DMS 273 (cell line): Measurements from ENCODE around the gene LTF.
"Not testable (repeated sequence)": the region's sequence is repeated elsewhere in the genome, so short reads cannot be mapped to it uniquely, and the experiment has no call there.

Source experiments
- DNase-seq: peaks from one replicate; lab custom pipeline; 2025; ENCODE audit not compliant: unreplicated experiment; lab: John Stamatoyannopoulos, UW

The LTF gene

DNA sequence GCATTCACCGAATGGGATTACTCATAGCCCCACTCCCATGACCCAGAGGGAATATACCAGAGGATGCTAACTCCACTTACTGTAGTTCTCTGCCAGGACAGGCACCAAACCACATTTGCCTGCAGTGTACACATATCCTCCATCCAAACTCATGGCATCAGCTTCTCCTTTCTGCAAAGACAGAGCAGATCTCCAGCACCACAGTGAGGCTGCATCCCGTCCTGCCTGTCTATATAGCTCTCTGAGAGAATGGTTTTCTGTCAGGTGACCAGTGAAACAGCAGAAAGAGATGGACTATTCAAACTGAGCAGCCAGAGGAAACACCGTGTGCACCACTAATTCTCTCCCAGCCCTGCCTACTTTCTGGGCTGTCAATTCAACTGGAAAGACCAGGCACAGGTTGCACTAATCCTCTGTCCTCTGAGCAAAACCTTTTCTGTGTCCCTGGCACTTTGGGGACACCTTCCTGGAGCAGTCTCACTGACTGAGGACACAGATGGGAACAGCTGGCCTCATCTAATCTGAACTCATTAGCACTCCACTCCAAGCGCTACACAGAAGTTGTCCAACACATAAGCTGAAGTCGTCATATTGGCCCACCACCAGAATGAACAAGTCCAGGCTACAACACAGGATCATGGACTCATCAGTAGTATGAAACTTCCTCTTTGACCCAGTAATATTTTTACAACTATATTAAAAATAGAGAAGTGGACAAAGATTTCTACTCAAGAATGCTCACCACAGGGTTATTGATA, 17.3 kb downstream of the LTF start:
- peak; percentile 44 for DNase-seq

DNA sequence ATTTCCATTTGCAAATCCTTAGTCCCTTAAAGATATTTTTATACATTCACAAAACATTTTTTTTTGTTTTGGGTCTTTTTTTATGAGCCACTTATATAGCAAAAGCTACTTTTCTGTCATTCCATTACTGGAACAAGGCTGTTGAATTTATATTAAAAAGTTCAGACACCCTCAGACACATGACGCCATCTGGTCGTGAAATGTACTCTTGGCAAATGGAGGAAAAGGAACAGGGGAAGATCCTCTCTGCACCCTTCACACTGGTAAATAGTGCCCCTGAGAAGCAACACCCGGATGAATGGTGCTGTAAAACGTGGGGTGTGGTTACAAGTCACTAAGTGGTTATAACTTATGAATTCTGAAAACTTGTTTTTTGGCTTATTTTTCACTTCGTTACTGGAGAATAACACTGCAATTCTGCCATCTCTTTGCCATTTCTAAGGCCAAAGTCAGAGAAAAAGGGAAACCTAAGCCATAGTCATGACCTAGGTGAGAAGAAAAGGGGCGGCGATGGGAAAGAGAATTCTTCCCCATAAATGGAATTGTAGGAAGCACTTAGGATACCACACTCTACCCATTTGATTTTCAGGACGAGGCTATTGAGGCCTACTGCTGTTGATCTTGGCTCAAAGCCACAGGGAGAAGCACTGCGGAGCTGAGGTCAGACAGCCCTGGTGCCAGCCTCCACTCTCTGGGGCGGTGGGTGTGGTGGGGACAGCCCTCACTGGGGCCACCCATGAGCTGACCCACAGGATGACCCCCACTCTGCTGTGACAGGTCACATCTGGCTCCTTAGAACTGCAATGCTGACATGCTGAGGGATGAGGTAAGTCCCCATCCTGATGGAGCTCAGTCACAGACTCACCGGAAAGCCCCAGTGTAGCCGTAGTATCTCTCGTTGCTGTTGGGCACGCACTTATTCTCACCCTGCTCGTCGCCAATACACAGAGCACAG, 21.9 kb downstream of the LTF start:
- DNase-seq: no peak

DNA sequence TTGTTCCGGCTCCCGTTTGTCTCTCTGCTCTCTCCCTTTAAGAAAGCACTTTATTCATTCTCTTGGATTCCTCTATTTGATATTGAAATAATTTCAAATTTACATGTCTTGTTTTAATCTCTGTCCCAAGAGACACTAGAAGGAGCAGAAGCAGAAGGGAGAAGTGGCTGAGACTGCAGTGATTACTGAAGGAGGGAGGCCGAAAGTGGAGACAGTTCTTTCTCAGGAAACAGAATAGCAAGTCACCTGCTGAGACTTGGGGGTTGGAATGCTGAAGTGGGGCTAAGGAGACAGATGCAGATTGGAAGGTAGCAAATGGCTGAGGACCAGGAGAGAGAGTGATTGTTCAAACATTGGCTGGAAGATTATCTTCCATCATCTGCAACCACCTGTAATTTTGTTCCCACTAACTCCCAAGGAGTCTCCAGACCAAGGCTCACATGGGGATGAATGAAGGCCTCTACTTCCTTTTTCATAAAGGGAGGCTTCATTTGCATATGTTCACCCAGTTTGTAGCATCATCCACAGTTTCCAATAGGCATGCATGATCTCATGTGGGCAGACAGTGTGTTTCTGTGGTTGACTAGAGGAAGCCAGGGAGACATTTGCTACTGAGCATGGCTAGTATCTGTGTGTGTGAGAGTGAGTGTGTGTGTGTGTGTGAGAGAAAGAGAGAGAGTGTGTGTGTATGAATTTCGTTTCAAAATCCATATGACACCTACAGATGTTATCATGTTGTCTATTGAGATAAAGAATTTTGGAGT, 24.0 kb downstream of the LTF start:
- DNase-seq: no peak

DNA sequence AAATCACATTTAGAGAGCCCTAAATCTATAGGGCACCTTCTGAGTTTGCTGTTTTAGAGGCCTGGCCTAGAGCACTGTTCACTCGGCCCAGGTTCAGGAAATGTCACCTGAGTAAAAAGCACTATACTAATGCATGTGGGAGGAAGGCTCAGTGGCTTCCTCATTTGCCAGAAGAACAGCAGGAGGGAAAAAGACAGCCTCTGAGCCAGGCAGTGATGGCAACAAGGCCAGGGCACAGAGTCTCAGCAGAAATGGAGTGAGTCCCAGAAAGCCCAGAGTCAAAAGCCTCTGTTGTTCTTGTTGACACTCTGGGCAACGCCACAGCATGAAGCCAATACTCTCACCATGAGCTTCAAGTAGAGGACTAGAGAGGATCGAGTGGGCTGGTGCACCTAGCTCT, 25.9 kb downstream of the LTF start:
- no peak for DNase-seq

DNA sequence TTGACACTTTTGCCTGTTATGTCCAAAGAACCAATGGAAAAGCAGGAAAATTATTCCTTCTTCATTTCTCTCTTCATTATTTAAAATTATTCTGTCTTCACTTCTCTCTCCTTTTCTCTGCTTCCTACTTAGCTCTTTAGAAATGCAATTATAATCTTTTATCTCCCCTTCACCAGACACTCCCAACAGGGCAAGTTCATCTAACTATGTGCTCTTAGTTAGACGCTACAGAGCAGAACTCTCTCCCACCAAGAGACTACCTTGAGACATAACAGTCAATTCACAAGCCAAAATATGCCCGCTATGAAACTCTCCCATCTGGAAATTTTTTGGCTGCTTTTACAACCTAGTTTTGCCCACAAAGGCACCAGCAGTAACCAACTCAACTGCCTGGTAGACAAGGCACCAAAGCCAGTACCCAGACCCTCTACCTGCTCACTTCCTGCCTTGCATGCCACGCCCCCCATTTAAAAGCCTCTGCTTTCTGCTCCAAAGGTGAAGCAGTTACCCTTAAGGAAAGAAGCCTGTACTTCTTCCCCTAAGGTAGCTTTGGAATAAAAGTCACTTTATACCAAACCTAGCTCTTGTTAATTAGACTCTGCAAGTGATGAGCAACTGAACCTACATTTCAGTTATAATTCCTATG, 29.5 kb downstream of the LTF start:
- DNase-seq: no peak

DNA sequence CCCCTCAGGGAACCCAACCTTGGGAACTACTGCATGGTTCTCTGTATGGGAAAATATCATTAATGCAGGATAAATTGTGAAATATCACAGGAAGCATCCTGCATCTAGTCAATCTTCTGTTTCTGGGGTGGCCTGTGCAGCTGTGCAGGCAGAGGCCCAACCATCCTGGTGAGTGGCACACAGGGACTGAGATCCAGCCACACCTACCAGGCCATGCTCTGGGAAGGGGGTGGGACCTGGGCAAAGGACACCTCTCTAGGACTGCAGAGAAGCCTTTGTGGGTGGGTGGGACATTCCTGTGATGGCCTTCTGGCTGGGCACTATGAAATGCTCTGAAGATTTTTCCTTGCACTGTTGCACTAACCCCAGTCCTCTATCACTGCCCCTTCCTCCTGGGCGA, 30.9 kb downstream of the LTF start:
- DNase-seq: no peak

DNA sequence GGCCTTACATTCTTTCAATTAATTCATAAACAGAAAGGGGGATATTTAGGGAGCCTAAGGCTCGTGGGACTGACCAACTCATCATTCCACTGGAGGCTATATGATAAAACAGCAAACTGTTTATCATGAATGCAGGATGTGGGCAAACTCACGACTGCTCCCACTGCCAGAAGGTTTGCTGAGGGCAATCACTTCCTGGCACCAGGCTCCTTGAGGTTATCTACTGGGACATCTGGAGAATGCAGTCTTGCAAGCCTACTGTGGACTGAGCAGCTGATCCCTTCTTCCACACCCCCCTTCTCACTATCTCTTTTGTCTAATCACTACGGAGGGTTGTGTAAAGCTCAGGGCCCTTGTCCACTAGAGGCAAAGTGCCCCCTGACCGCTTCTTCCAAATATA, 31.6 kb downstream of the LTF start:
- DNase-seq: not testable (repeated sequence)

DNA sequence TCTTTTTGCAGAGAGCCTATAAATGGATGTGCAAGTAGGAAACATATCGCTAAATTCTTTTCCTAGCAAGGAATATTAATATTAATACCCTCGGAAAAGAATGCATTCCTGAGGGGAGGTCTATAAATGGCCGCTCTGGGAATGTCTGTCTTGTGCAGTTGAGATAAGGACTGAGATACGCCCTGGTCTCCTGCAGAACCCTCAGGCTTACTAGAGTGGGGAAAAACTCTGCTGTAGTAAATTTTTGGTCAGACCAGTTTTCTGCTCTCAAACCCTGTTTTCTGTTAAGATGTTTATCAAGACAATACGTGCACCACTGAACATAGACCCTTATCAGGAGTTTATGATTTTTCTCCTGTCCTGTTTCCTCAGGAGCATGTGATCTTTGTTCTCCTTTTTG, 32.8 kb downstream of the LTF start:
- DNase-seq: not testable (repeated sequence)

DNA sequence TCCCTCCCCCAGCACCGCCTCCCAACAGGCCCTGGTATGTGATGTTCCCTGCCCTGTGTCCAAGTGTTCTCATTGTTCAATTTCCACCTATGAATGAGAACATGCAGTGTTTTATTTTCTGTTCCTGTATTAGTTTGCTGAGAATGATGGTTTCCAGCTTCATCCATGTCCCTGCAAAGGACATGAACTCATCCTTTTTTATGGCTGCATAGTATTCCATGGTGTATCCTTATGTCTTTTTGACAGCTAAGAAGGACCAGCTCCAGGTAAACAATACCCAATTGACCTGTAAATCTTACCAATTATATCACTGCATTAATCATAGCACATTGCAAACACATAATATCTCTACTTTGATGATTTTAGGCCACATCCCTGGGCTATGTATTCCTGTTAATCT, 33.8 kb downstream of the LTF start:
- not testable (repeated sequence) for DNase-seq

DNA sequence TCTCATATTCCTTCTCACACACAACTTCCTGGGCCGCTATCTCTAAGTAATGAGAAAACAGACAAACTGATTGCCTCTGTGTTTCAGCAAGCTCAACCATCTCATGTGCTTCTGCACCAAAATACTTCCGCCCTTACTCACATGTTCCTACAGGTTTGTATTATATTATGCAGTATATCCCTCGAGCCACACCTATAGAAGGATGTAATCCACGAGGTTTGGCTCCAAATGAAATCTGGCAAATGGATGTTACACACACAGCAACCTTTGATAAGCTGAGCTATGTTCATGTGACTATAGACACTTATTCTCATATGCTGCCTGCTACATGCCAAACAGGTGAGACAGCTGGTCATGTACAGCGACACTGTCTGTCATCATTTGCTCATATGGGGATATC, 35.0 kb downstream of the LTF start:
- no peak for DNase-seq

DNA sequence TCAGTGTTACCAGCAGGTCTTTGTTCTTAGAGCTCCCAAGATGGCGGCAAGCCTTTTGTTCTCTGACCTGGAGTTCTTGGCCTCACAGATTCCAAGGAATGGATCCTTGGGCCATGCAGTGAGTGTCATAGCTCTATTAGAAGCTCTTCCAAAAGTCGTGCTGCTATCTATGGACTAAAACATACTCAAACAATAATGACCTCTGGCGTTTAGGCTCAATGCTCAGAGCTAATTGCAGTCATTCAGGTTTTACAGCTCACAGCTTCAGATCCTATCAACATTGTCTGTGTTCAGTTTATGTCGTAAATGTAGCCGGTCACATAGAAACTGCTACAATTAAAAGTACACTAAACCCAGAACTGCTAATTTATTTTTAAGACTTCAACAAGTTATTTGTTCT, 35.5 kb downstream of the LTF start:
- DNase-seq: no peak

DNA sequence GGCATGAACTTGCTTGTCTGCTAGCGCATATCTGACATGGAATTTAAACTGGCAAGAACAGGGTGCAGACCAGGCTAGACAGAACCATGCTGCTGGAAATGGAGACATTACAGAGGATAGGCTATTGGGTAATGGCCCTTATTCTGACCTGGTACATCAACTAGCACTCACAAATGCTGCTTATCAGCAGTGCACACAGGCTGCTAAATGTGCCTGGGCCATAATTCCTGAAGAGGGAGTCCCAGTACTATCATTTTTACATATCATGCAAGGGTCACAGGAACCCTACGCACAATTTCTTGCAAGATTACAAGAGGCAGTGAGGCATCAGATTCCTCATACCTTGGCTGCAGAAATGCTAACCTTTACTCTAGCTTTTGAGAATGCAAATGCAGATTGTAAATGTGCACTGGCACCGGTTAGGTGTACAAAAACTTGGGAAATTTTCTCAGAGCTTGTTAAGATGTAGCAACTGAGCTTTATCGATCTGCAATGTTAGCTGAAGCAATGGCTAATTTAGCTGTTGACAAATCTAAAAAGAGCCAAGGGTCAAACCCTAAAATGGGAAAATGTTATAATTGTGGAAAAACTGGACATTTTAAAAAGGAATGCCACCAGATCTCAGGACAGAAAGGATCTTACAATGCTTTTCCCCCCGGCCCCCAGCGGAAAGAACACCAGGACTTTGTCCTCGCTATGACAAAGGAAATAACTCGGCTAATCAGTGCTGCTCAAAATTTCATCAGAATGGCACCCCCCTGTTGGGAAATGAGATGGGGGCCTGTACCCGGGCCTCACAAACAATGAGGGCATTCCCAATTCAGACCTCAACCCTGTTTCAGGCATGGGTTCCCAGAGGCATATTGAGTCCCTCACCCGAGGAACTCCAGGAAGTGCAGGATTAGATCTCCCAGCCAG, 36.5 kb downstream of the LTF start:
- peak; percentile 8 for DNase-seq

DNA sequence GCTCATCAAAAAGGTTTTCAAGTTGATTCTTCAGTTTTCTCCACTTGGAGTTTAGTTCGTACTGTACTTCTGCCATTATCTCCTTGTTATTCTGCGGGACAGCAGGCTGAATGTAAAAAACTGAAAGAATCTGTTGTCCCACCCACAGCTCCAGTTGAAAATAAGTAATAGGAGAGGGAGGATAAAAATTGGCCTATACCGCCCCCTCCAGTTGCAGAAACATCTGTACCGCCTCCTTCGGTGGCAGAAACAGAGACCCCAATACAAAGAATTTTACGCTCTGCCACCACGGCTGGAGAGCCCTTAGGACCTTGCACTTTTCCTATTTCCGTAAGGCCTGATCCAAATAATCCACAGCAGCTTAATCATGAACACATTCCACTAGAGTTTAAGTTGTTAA, 37.3 kb downstream of the LTF start:
- DNase-seq: peak; percentile 7

DNA sequence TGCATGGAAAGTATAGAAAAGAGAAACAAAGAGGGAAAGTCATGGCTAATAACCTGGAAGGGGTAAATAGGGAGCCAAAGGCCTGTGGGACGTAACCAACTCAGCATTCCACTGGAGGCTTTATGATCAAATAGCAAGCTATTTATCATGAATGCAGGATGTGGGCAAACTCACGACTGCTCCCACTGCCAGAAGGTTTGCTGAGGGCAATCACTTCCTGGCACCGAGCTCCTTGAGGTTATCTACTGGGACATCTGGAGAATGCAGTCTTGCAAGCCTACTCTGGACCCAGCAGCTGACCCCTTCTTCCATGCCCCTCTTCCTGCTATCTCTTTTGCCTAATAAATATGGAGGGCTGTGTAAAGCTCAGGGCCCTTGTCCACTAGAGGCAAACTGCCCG, 38.2 kb downstream of the LTF start:
- not testable (repeated sequence) for DNase-seq

DNA sequence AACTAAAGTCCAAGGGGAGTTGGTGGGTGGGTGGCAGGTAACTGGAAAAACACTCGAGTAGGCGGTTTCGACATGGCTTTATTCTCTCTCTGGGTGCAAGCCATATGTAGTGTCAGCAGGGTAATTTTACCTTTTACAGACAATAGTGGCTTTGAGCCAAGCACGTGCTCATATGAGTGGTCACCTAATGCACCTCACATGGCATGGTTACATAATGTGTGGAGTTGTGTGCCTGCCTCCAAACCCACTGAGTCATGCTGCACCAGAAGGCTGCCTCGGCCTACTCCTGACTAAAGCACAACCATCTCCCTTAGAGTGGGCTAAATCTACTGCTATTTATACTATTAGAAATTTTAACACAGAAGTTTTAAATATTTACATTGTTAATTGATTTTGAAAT, 41.1 kb downstream of the LTF start:
- peak; percentile 20 for DNase-seq

DNA sequence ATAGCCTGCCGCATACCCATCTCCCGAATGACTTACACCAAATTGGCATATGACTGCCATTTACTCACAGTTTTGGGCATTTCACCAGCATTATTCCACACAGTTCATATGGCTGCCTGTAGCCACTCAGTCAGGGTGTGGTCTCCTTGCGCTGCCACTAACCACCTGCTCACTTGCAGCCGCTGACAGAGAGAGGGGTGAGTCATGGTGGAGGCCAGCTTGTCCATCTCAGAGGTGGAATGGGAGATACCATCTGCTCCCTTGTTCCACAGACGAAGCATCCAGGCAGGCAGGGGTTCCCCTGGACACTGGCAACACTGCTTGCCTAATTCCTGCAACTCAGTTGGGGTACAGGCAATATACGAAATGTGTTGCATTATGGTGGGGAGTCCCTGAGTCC, 42.1 kb downstream of the LTF start:
- peak; percentile 66 for DNase-seq

DNA sequence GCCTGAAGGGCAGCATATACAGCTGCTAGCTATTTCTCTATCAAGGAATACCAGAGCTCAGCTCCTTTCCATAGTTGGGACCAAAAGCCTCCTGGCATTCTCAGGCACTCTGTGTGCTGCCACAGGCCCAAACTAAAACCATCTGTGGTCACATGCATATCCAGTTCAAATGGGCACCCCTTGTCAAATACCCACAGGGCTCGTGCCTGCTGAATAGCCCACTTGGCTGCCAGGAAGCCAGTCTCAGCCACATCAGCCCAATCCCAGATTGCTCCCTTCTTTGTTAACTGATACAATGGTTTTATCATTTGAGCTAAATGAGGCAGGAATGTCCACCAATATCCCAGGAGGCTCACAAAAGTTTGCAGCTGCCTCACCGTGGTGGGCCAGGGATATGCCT, 43.8 kb downstream of the LTF start:
- no peak for DNase-seq

DNA sequence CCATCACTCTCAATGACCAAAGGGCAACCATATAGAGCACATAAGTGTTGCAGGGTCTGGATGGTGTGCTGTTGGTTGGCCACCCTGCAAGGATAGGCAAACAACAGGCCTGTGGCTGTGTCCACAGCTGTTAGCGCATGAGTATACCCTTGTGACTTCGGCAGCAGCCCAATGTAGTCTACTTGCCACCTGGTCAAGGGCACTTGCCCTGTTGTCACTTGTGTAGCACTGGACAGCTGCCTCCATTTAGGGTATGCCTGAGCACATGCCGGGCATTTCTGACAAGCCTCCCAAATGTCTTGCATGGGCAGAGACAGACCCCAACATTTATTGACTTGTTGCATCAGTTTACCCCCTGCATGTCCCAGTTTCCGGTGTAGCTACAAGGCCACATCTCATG, 44.9 kb downstream of the LTF start:
- DNase-seq: no peak

DNA sequence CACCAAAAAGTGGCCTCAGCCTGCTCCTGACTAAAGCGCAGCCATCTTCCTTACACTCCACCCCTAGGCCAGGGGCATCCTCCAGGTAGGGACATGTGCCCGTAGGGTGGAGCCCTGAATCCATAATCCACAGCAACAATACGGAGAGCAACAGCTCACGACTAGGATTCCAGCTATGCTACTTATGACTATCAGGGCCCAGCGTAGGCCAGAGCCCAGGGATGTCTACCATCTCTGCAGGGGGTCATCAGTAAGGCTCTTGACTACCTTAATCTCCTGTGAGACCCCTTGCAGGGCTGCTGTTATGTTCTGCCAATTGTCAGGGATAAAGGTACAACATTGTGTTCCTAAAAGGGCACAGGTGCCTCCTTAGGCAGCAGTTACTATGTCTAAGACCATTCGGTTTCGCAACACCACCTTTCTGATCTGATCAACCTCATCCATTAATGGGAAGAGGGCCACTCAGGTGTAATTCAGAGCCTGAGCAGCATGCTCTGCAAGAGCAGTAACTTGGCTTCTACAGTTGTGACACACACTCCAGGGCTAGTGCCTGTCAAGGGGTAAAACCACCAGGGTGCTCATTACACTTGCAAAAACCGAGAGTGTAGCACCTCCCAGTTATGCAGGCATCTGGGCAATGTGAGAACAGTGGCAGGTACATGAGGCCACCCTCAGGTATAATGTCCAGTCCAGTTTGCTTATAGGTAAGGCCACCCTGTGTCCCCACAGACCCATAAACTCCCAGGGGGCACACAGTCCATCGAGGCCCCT, 46.7 kb downstream of the LTF start:
- no peak for DNase-seq
